Omental fat pad (tissue), 4 donors: ENCODE results near the gene SLC39A11. TPM values are rescaled to one million over a fixed set of nuclear protein-coding genes. Genes with fewer than 3 reads are reported as not detected.

ENCODE experiments used
- ATAC-seq: fragments of 150-250 bp; one replicate; pipeline ENCODE4 v1.9.1; 2016; ENCODE audit warnings: mild to moderate bottlenecking, moderate library complexity; ENCODE audit not compliant: low FRiP score
- DNase-seq: peaks from one replicate; pipeline ENCODE4 v3.0.0-alpha.2; 2019; ENCODE audit warnings: low spot score
- total RNA-seq, 4 donors: library from RNA; depleted of rRNA; stranded (reverse); fragments of >200 nt; gene quantifications; one replicate each; pipeline ENCODE4 v1.1.0, GENCODE V29; 2016
- TF ChIP-seq, protein P1 (sequence below), 3 donors: fragments of 450-650 bp; IDR thresholded peaks; one replicate each; pipeline ENCODE4 v1.5.1; 2016 to 2017; ENCODE audit warnings: antibody characterized with exemption in 3 of 3, mild to moderate bottlenecking in 3 of 3, moderate library complexity in 2 of 3

Gene SLC39A11
- total RNA-seq, 4 donors from 2014 or later: 18.8 to 42.4 (median 31.3) TPM

DNA sequence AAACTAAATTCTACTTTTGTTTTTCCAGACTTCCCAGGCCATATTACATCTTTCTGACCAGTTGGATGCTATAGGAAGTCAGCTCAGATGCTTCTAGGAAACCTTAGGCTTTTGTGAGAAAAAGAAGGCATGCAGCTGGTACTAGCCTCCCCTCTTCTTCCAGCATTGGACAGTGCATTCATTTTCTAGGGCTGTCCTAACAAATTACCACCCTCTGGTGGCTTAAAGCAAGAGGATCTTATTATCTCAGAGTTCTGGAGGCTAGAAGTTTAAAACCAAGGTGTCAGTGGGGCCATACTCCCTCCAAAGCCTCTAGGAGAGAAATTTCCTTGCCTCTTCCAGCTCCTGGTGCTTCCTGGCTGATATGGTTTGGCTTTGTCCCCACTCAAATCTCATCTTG, 467.8 kb downstream of the SLC39A11 start:
- TF ChIP-seq, protein P1, sequence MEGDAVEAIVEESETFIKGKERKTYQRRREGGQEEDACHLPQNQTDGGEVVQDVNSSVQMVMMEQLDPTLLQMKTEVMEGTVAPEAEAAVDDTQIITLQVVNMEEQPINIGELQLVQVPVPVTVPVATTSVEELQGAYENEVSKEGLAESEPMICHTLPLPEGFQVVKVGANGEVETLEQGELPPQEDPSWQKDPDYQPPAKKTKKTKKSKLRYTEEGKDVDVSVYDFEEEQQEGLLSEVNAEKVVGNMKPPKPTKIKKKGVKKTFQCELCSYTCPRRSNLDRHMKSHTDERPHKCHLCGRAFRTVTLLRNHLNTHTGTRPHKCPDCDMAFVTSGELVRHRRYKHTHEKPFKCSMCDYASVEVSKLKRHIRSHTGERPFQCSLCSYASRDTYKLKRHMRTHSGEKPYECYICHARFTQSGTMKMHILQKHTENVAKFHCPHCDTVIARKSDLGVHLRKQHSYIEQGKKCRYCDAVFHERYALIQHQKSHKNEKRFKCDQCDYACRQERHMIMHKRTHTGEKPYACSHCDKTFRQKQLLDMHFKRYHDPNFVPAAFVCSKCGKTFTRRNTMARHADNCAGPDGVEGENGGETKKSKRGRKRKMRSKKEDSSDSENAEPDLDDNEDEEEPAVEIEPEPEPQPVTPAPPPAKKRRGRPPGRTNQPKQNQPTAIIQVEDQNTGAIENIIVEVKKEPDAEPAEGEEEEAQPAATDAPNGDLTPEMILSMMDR (IDR thresholded peaks at IDR 0.05): no peak
- no peak for ATAC-seq
- DNase-seq: no peak

DNA sequence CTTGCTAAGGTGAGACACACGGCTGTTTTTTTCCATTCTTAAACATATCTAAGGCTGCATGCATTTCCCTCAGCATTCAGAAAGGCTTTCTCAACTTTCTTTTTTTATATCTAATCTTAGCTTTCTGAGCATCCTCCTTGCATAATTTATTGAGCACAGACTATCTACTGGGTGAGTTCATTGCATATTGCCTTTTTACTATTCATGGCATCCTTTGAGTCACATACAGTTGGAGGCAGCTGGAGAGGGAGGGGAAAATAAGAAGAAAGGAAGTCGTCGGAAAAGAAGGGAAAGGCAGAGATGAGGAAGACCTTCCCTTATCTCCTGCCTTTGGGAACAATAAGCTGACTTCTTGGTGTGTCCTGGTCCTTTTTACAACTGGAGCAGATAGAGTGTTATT, 468.3 kb downstream of the SLC39A11 start:
- TF ChIP-seq, protein P1 (IDR thresholded peaks at IDR 0.05): no peak
- no peak for ATAC-seq
- no peak for DNase-seq

DNA sequence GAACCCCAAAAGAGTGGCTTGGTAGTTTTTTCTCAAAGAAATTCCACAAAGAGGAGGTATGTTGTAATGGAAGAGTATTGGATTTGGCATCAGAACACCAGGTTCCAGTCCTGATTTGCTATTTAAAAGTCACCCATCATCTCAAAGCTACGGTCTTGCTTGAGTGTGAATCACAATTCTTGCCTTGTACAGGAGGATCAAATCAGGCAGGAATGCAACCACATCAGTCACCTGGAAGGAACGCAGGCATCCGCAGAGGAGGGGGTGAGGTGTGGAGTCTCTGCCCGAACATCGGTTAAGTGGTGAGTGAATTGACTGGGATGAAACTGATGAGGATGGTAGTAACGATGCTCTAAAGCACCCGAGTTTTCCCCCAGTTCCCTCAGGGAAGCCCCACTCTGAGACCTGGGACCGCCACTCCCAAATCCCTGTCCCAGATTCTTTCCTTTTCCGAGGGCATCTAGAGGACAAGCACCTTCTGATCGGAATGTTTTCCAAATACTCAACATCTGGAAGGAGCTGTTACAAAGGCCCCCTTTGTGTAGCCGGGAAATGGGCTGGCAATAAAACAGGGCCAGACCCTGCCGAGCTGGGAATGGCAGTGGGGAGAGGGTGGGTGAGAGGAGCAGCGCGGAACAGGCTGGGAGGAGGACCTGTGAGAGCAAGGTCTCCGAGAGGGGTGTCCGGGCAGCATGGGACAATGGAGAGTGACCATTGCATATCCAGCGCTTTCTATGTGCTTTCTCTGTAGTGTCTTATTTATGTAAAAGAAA, 469.6 kb downstream of the SLC39A11 start:
- ATAC-seq (no peak), DNase-seq (no peak)
- TF ChIP-seq, protein P1 (IDR thresholded peaks at IDR 0.05): no peak

DNA sequence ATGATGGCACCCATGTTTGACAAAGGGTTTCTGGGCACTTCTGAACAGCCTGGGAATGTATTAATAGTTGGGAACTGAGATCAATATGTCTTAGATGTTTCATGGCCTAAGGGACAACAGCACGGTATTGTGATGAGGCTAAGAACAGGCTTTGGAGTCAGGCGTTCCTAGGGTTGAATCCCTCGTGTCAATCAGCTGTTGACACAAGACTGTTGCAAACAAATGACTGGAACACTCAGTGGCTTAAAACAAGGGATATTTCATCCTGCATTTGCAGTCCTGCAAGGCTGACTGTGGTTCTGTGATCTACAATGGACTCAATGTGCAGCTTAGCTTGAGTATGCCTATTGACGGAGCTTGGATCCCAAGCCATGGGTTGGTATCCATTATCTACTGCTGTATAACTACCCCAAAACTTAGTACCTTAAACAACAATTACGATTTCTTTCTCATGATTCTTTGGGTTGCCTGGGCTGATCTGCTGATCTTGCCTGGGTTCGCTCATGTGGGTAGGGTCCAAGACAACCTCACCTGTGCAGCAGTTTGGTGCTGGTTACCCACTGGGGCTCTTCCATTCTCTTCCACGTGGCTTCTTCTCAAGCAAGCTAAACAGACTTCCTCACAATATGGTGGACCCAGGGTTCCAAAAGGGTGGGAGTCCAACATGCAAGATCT, 472.4 kb downstream of the SLC39A11 start:
- ATAC-seq (no peak), DNase-seq (no peak)
- TF ChIP-seq, protein P1 (IDR thresholded peaks at IDR 0.05): no peak

DNA sequence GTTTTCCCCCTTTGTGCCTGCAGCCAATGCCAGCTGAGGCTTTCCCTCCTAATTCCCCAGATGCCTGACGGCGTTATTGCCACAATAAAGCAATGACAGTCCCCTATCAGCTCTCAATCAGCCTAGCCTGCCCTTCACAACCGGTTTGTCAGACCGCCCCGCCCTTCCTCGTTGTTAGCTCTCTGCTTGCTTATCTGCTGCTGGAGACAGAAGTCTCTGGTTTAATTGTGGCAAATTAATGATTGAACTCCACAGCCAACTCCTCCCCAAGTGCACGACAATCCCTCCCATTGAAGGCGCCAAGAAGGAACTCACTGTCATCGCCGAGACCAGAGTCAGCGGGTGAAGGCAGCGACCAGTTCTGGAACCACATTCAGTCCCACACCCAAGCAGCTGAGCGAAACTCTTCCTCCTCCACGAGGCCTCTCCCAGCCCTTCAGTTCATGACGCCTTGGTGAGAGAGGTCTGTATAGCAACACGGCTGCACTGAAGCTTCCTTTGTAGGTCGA, 474.4 kb downstream of the SLC39A11 start:
- ATAC-seq (no peak), DNase-seq (no peak)
- TF ChIP-seq, protein P1 (IDR thresholded peaks at IDR 0.05): no peak

DNA sequence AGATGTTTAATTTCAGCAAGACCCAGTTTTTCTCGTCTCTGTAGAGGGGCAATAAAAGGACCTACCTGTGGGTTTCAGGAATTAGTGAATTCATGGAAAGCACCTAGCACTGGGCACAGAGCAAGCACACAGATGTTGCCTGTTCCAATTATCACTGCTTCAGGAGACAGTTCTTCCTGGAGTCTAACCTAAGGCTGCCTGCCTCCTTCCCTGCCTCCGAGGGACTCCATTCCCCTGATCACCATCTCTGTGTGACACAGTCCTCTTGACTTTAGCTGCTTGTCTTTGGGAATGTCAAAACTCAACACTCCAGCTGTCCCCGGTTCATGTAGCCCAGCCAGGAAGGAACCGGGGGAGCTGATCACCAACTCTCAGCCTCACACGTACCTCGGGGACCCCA, 474.9 kb downstream of the SLC39A11 start:
- no peak for ATAC-seq
- TF ChIP-seq, protein P1 (IDR thresholded peaks at IDR 0.05): no peak

More for the DNA sequence above, 474.9 kb downstream of the SLC39A11 start:
- DNase-seq: no peak
